NCI-H748 (cell line): ENCODE results near the gene KNCN.
A peak's percentile ranks its signal among the peaks of the same experiment; 100 is the strongest.

ENCODE experiments used
- DNase-seq: peaks from one replicate; lab custom pipeline; 2025; ENCODE audit not compliant: unreplicated experiment; lab: John Stamatoyannopoulos, UW

KNCN gene

GRCh38 chr1:46544561-46545240 lies 6.7 kb downstream of the KNCN start:
- no peak for DNase-seq

- DNase-seq: no peak
These were observed 7.5 kb downstream of the KNCN start for GRCh38 chr1:46543761-46544560.

- DNase-seq: no peak
These were observed 8.1 kb downstream of the KNCN start for GRCh38 chr1:46543382-46543760.

GRCh38 chr1:46539972-46540371 lies 11.5 kb downstream of the KNCN start:
- DNase-seq: no peak

GRCh38 chr1:46538147-46538546 lies 13.3 kb downstream of the KNCN start:
- DNase-seq: no peak

- DNase-seq: no peak
These were observed 13.8 kb downstream of the KNCN start for GRCh38 chr1:46537651-46538050.

GRCh38 chr1:46536527-46536926 lies 14.9 kb downstream of the KNCN start:
- no peak for DNase-seq

GRCh38 chr1:46535063-46535462 lies 16.4 kb downstream of the KNCN start:
- peak; percentile 18 for DNase-seq

- peak; percentile 86 for DNase-seq
These were observed 18.1 kb downstream of the KNCN start for GRCh38 chr1:46533179-46533864.

- peak; percentile 86 for DNase-seq
These were observed 18.8 kb downstream of the KNCN start for GRCh38 chr1:46532498-46533178.

GRCh38 chr1:46532095-46532494 lies 19.4 kb downstream of the KNCN start:
- DNase-seq: no peak

- peak; percentile 14 for DNase-seq
These were observed 20.5 kb downstream of the KNCN start for GRCh38 chr1:46530791-46531409.

- DNase-seq: no peak
These were observed 21.1 kb downstream of the KNCN start for GRCh38 chr1:46530311-46530710.

- no peak for DNase-seq
These were observed 22.3 kb downstream of the KNCN start for GRCh38 chr1:46529031-46529630.

- DNase-seq: peak; percentile 20
These were observed 23.0 kb downstream of the KNCN start for GRCh38 chr1:46528297-46528955.

GRCh38 chr1:46527474-46528296 lies 23.8 kb downstream of the KNCN start:
- DNase-seq: peak; percentile 71

- DNase-seq: no peak
These were observed 24.7 kb downstream of the KNCN start for GRCh38 chr1:46526691-46527291.

GRCh38 chr1:46526013-46526690 lies 25.3 kb downstream of the KNCN start:
- no peak for DNase-seq
